Right atrium auricular region (tissue), 2 donors: ENCODE results near the gene FBLN2. TPM values are rescaled to one million over a fixed set of nuclear protein-coding genes. Genes with fewer than 3 reads are reported as not detected.

ENCODE experiments used
- DNase-seq: peaks from one replicate; pipeline ENCODE4 v3.0.0-alpha.2; 2019; ENCODE audit warnings: low spot score
- H3K27ac ChIP-seq, 2 donors: fragments of 200-600 bp; sonication (generic); 1 replicate in 1 of 2; 2 replicates in 1 of 2; pipeline ENCODE4 v1.5.1; 2016 to 2019
- H3K27me3 ChIP-seq, 2 donors: fragments of 200-600 bp; sonication (generic); one replicate each; pipeline versions ENCODE4 v1.5.1 to v1.6.0; 2017 to 2019
- H3K36me3 ChIP-seq: fragments of 200-600 bp; sonication (generic); one replicate; pipeline ENCODE4 v1.5.1; 2016
- H3K4me1 ChIP-seq, 2 donors: fragments of 200-600 bp; sonication (generic); one replicate each; pipeline versions ENCODE4 v1.5.1 to v1.6.0; 2017 to 2019
- H3K4me3 ChIP-seq, 2 donors: fragments of 200-600 bp; sonication (generic); 1 replicate in 1 of 2; 2 replicates in 1 of 2; pipeline ENCODE4 v1.5.1; 2017 to 2019; ENCODE audit warnings: mild to moderate bottlenecking in 1 of 2, moderate library complexity in 1 of 2
- H3K9me3 ChIP-seq, 2 donors: fragments of 200-600 bp; sonication (generic); one replicate each; pipeline ENCODE4 v1.5.1; 2019
- total RNA-seq, 2 donors: library from RNA; depleted of rRNA; stranded (reverse); fragments of >200 nt; gene quantifications; one replicate each; pipeline ENCODE4 v1.1.0, GENCODE V29; 2016
- TF ChIP-seq, protein P1 (sequence below), 2 donors: fragments of 200-600 bp; sonication (generic); IDR thresholded peaks; one replicate each; pipeline ENCODE4 v1.5.1; 2019; ENCODE audit warnings: antibody characterized with exemption in 2 of 2

Gene FBLN2
- total RNA-seq, 2 donors from 2014 or later = 122 to 185 TPM

DNA sequence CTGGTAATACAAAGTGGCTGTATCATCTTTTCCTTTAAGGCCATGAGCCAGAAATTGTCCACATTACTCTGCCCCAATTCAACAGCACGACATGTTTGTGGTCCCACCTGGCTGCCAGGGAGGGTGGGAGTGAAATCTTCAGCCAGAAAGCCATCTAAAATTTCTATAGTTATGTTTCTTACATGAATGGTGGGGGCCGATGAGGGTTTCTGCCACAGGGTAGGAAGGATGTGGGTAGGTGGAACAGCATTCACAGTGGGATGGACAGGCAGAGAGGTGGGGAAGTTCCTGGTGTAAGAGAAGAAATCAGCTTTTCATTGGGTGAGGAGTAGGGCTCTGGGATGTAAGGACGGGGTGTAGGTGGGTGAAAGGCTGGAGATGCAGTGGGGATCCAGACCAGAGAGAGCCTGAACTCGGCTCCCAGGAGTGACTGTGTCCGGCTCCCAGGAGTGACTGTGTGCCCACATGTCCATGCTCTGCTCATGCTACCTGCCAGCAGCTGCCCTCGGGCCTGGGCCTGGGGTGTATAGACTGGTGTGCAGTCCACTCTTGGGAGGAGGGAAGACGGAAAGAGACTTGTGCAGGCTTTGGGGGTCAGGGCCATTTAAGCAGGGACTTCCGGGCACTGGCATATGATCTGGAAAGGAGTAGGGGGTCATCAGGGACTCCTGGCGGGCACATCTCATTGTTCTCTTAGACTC lies 3.8 kb upstream of the FBLN2 start:
- H3K36me3 ChIP-seq = no peaks in the 10 kb centered on the region
- H3K9me3 ChIP-seq = peaks cover 0 to 5% of the 10 kb centered on the region in 2 donors
- no peaks in the 10 kb centered on the region for H3K27me3 ChIP-seq
- no peak overlapping the region for H3K4me3 ChIP-seq
- peaks cover 0 to 45% of the 10 kb centered on the region in 2 donors for H3K4me1 ChIP-seq
- TF ChIP-seq, protein P1, sequence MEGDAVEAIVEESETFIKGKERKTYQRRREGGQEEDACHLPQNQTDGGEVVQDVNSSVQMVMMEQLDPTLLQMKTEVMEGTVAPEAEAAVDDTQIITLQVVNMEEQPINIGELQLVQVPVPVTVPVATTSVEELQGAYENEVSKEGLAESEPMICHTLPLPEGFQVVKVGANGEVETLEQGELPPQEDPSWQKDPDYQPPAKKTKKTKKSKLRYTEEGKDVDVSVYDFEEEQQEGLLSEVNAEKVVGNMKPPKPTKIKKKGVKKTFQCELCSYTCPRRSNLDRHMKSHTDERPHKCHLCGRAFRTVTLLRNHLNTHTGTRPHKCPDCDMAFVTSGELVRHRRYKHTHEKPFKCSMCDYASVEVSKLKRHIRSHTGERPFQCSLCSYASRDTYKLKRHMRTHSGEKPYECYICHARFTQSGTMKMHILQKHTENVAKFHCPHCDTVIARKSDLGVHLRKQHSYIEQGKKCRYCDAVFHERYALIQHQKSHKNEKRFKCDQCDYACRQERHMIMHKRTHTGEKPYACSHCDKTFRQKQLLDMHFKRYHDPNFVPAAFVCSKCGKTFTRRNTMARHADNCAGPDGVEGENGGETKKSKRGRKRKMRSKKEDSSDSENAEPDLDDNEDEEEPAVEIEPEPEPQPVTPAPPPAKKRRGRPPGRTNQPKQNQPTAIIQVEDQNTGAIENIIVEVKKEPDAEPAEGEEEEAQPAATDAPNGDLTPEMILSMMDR (IDR thresholded peaks at IDR 0.05) = no peak
- peak overlapping the region; percentile 50 to 79 for H3K27ac ChIP-seq
- DNase-seq = no peak

DNA sequence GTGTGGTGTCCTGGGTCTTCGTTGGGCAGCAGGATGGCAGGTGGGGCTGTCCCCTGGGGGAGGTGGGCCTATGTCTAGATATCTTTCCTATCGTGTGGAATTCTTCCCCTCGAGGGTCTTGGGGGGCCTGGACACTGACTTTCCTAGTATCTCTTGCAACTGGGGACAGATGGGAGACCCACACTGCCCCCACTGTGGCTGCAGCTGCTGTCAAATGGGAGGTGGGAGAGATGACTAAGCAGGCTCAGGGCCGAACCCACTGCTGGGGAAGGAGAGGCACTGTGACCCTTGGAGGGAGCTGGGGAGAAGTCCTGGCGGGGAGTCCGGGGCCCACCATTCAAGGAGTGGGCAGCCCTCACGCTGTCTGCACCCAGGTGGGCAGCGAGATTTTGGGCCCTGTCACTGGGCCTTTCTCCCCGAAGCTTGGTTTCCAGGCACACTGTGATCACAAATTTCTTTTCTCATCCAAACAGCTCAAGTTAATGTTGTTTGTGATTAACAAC lies 2.9 kb upstream of the FBLN2 start:
- peak overlapping the region; percentile 59 to 79 for H3K27ac ChIP-seq

DNA sequence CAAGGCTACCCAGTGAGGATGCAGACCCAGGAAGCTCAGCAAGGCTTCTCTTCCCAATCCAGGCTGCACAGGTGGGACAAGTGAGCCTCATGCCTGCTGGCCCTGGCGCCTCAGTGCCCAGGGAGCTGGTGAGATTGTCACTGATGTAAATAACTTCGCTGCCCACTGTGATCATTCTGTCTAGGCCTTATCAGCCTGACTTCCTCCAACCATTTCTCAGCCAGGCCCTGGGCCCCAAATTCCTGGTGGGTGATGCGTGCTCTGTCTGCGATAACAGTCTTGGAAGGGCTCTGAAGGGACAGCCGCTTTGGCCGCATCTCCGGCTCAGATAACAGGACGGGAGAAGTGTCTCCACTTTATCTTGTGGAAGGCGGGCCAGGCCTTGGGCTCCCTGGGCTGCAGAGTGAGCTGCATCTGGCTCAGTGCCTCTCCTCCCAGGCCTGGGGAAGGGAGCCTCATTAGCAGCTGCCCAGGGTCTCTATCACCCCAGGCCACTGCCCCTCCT lies 2.2 kb upstream of the FBLN2 start:
- no peaks in the 10 kb centered on the region for H3K27me3 ChIP-seq
- peak overlapping the region; percentile 59 to 79 for H3K27ac ChIP-seq

More for the DNA sequence above, 2.9 kb upstream of the FBLN2 start:
- DNase-seq = no peak
- peaks cover 0 to 5% of the 10 kb centered on the region in 2 donors for H3K9me3 ChIP-seq
- no peaks in the 10 kb centered on the region for H3K36me3 ChIP-seq
- no peak overlapping the region for H3K4me3 ChIP-seq
- TF ChIP-seq, protein P1 (IDR thresholded peaks at IDR 0.05) = no peak
- no peaks in the 10 kb centered on the region for H3K27me3 ChIP-seq
- H3K4me1 ChIP-seq = peaks cover 0 to 46% of the 10 kb centered on the region in 2 donors

DNA sequence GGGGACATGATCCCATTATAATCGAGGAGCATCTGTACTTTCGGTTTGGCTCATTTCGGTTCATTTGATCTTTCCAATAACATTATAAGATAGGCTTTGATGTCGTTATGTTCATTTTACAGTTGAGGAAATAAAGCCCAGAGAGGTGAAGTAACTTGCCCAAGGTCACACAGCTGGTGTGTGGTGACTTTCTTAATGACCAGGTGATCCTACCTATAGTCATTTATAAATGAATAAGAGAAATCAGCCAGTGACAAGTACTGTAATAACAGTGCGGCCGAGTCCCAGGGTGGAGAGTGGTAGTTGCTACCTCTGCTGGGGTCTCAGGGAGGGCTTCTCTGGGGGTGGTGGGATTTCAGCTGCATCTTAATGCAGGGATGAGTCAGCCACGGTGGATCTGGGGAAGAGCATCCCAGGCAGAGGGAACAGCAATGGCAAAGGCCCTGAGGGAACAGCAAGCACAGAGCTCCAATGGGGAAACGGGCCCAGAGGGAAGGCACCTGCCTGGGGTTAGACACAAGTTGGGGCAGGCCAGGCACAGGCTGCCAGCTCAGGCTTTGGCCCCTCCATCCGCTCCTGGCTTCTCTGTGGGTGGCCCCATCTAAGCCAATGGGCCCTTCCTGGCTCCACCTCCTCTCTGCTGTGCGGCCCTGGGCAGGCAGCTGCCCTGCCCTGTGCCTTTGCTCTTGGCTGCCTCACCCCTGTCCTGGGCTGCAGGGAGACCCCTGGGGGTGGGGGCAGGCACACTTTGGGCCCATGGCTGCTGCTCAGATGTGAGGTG lies 1.1 kb upstream of the FBLN2 start:
- Histone ChIP-seq H3K27me3 (no peaks in the 10 kb centered on the region), H3K4me3 (no peak overlapping the region), H3K27ac (peak overlapping the region; percentile 59 to 79), H3K4me1 (peaks cover 0 to 61% of the 10 kb centered on the region in 2 donors), H3K9me3 (no peaks in the 10 kb centered on the region), H3K36me3 (no peaks in the 10 kb centered on the region)
- no peak for DNase-seq
- TF ChIP-seq, protein P1 (IDR thresholded peaks at IDR 0.05) = no peak

More for the DNA sequence above, 2.2 kb upstream of the FBLN2 start:
- no peak for DNase-seq
- Histone ChIP-seq H3K4me1 (peaks cover 0 to 52% of the 10 kb centered on the region in 2 donors), H3K9me3 (peaks cover 0 to 5% of the 10 kb centered on the region in 2 donors), H3K4me3 (no peak overlapping the region), H3K36me3 (no peaks in the 10 kb centered on the region)
- TF ChIP-seq, protein P1 (IDR thresholded peaks at IDR 0.05) = no peak

DNA sequence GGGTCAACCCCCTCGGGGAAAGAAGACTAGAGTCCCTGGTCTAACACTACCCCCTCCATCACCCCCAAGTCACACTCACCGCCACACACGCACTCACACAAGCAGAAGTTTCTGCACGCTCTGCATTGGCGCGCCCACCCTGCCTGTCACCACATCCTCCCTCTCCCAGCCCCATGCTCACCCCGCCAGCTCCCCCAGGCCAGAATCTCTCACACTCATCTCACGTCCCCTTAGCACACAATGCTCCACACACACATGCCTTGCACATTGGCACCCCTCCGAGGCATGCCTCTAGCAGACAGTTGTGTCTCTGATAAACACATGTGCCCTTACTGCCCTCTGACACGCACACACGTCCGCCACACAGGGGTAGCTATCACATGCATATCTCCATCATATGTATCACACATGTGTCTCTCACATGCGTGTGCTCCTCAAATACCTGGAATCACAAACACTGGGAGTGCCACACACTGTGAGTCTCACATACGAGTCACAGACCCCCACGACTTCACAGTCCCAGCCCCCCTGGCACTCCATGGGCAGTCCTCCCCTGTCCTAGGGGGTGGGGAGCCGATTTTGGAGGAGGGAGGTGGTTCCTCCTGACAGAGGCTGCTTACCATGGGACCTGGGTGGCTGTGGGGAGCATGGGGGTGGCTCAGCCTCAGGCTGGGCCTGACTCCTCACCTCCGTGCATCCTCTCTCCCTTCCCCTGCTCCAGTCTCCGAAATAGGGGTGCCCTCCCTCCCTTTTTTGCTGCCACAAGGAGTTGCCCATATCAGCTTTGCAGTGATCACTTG lies 898 bp downstream of the FBLN2 start:
- H3K9me3 ChIP-seq = no peaks in the 10 kb centered on the region
- H3K4me1 ChIP-seq = peaks cover 0 to 74% of the 10 kb centered on the region in 2 donors
- H3K4me3 ChIP-seq = peak overlapping the region; percentile 50 to 60
- peak overlapping the region; percentile 59 to 75 for H3K27ac ChIP-seq
- no peaks in the 10 kb centered on the region for H3K27me3 ChIP-seq
- no peak for DNase-seq
- TF ChIP-seq, protein P1 (IDR thresholded peaks at IDR 0.05) = no peak
- no peaks in the 10 kb centered on the region for H3K36me3 ChIP-seq
